Colonic mucosa (tissue), 4 donors: ENCODE measurements around the gene USP9X. TPM values are rescaled to one million over a fixed set of nuclear protein-coding genes. Genes with fewer than 3 reads are reported as not detected.

Experiments used
- DNase-seq: peaks from one replicate; pipeline ENCODE4 v3.0.0-alpha.2; 2020
- H3K27ac ChIP-seq: fragments of 200-600 bp; one replicate; pipeline ENCODE4 v1.8.0; 2021
- H3K27me3 ChIP-seq: fragments of 200-600 bp; one replicate; pipeline ENCODE4 v1.8.0; 2021
- H3K36me3 ChIP-seq: fragments of 200-600 bp; one replicate; pipeline ENCODE4 v1.8.0; 2021
- H3K4me1 ChIP-seq: fragments of 200-600 bp; one replicate; pipeline ENCODE4 v1.8.0; 2021; ENCODE audit warnings: mild to moderate bottlenecking
- H3K4me3 ChIP-seq: fragments of 200-600 bp; one replicate; pipeline ENCODE4 v1.8.0; 2021
- H3K9ac ChIP-seq, 2 donors: one replicate each; pipeline ENCODE4 v1.7.0; 2013; ENCODE audit warnings: control low read depth in 2 of 2, low read depth in 2 of 2, low read length in 2 of 2
- H3K9me3 ChIP-seq: fragments of 200-600 bp; one replicate; pipeline ENCODE4 v1.8.0; 2021
- CTCF ChIP-seq: fragments of 200-600 bp; IDR thresholded peaks from one replicate; pipeline ENCODE4 v1.8.0; 2022; ENCODE audit warnings: antibody characterized with exemption, mild to moderate bottlenecking
- intact Hi-C: fragments of 100-400 bp; cut with DNase I; formaldehyde crosslinking; loops from one replicate; pipeline ENCODE4 v1.14.1; 2022
- total RNA-seq, 2 donors: library from RNA; stranded (reverse); fragmentation: NEBNext Ultra II Directional in 1 of 2; extraction: Animal tissue kit (Norgen Biotek cat#: 25700) in 1 of 2; gene quantifications; one replicate each; pipeline ENCODE4 v1.2.1, GENCODE V29; 2021
- donor health status: healthy.
- donor health status: DM: no; HTN: no; CAD: no.
- donor health status: DM: no; HTN: no; CAD: no.

Gene USP9X
- total RNA-seq, 2 donors from 2014 or later, result 74.5 to 89.0 TPM

GRCh38 chrX:41245641-41246040, 160.4 kb downstream of the USP9X start:
- no peak for DNase-seq
- H3K4me3 ChIP-seq, result no peak overlapping the region

GRCh38 chrX:41250867-41251266, 165.6 kb downstream of the USP9X start:
- intact Hi-C loops, result no loop called here
- no peak for TF ChIP-seq CTCF
- no peak for DNase-seq
- Histone ChIP-seq H3K27me3 (no peaks in the 10 kb centered on the region), H3K9ac (no peak overlapping the region), H3K9me3 (no peaks in the 10 kb centered on the region), H3K27ac (no peak overlapping the region), H3K4me1 (peaks cover 2% of the 10 kb centered on the region), H3K4me3 (no peak overlapping the region), H3K36me3 (no peaks in the 10 kb centered on the region)

More at GRCh38 chrX:41245641-41246040, 160.4 kb downstream of the USP9X start:
- TF ChIP-seq CTCF, result no peak
- Histone ChIP-seq H3K27me3 (no peaks in the 10 kb centered on the region), H3K9me3 (no peaks in the 10 kb centered on the region), H3K4me1 (no peaks in the 10 kb centered on the region), H3K9ac (no peak overlapping the region), H3K36me3 (no peaks in the 10 kb centered on the region), H3K27ac (no peak overlapping the region)
- intact Hi-C loops, result no loop called here

- intact Hi-C loops, result no loop called here
- Histone ChIP-seq H3K27me3 (no peaks in the 10 kb centered on the region), H3K9ac (no peak overlapping the region), H3K27ac (no peak overlapping the region), H3K4me1 (peaks cover 2% of the 10 kb centered on the region), H3K9me3 (no peaks in the 10 kb centered on the region), H3K4me3 (no peak overlapping the region), H3K36me3 (no peaks in the 10 kb centered on the region)
- DNase-seq, result no peak
- TF ChIP-seq CTCF, result no peak
Observed at GRCh38 chrX:41257801-41258200, 172.6 kb downstream of the USP9X start.

- no peak for DNase-seq
- H3K4me1 ChIP-seq, result no peaks in the 10 kb centered on the region
- intact Hi-C loops, result no loop called here
- no peaks in the 10 kb centered on the region for H3K27me3 ChIP-seq
- H3K36me3 ChIP-seq, result no peaks in the 10 kb centered on the region
- no peak overlapping the region for H3K27ac ChIP-seq
- TF ChIP-seq CTCF, result no peak
- no peaks in the 10 kb centered on the region for H3K9me3 ChIP-seq
- H3K4me3 ChIP-seq, result no peak overlapping the region
- H3K9ac ChIP-seq, result no peak overlapping the region
Observed at GRCh38 chrX:41258226-41258625, 173.0 kb downstream of the USP9X start.

- no peak for TF ChIP-seq CTCF
- Histone ChIP-seq H3K9ac (no peak overlapping the region), H3K36me3 (no peaks in the 10 kb centered on the region), H3K4me3 (no peak overlapping the region), H3K27me3 (no peaks in the 10 kb centered on the region), H3K4me1 (no peaks in the 10 kb centered on the region), H3K27ac (no peak overlapping the region), H3K9me3 (no peaks in the 10 kb centered on the region)
- DNase-seq, result no peak
- intact Hi-C loops, result no loop called here
Observed at GRCh38 chrX:41258871-41259270, 173.6 kb downstream of the USP9X start.

GRCh38 chrX:41259516-41259915, 174.3 kb downstream of the USP9X start:
- no peak for DNase-seq
- Histone ChIP-seq H3K36me3 (no peaks in the 10 kb centered on the region), H3K27me3 (no peaks in the 10 kb centered on the region), H3K9ac (no peak overlapping the region), H3K9me3 (no peaks in the 10 kb centered on the region), H3K4me1 (no peaks in the 10 kb centered on the region), H3K27ac (no peak overlapping the region), H3K4me3 (no peak overlapping the region)
- intact Hi-C loops, result no loop called here
- TF ChIP-seq CTCF, result no peak
